Measurements from ENCODE around the gene LMF2.

LMF2 gene

GRCh38 chr22:50483556-50483955, 23.9 kb downstream of the LMF2 start:
- no peak for DNase-seq (ENCODE audit: low spot score)

- DNase-seq (ENCODE audit: low spot score), result no peak
Measured at GRCh38 chr22:50483106-50483505, 24.4 kb downstream of the LMF2 start.

- no peak for DNase-seq (ENCODE audit: low spot score)
Measured at GRCh38 chr22:50482107-50483074, 25.1 kb downstream of the LMF2 start.

GRCh38 chr22:50481440-50482106, 25.9 kb downstream of the LMF2 start, which contains the start of gene ADM2:
TSS of gene ADM2 (plus strand) at chr22:50481543. CDS start at chr22:50481848, 305 bp downstream.
- DNase-seq (ENCODE audit: low spot score), result no peak

- DNase-seq (ENCODE audit: low spot score), result no peak
Measured at GRCh38 chr22:50481045-50481439, 26.5 kb downstream of the LMF2 start.

GRCh38 chr22:50479721-50480120, 27.8 kb downstream of the LMF2 start:
- DNase-seq (ENCODE audit: low spot score), result no peak

GRCh38 chr22:50477923-50478322, 29.6 kb downstream of the LMF2 start:
- no peak for DNase-seq (ENCODE audit: low spot score)

- DNase-seq (ENCODE audit: low spot score), result no peak
Measured at GRCh38 chr22:50476868-50477267, 30.6 kb downstream of the LMF2 start.

GRCh38 chr22:50475652-50476002, 31.9 kb downstream of the LMF2 start:
- no peak for DNase-seq (ENCODE audit: low spot score)

- peak; percentile 84 for DNase-seq (ENCODE audit: low spot score)
Measured at GRCh38 chr22:50474710-50475651, 32.5 kb downstream of the LMF2 start, which contains the start of gene SBF1. TSS of gene SBF1 (minus strand) at chr22:50475035. CDS start at chr22:50474840, 195 bp downstream.

- DNase-seq (ENCODE audit: low spot score), result no peak
Measured at GRCh38 chr22:50473855-50474671, 33.4 kb downstream of the LMF2 start.

- no peak for DNase-seq (ENCODE audit: low spot score)
Measured at GRCh38 chr22:50473088-50473487, 34.4 kb downstream of the LMF2 start.

- DNase-seq (ENCODE audit: low spot score), result no peak
Measured at GRCh38 chr22:50471962-50472361, 35.5 kb downstream of the LMF2 start.

GRCh38 chr22:50471197-50471847, 36.2 kb downstream of the LMF2 start:
- no peak for DNase-seq (ENCODE audit: low spot score)

GRCh38 chr22:50470491-50470890, 37.0 kb downstream of the LMF2 start:
- DNase-seq (ENCODE audit: low spot score), result no peak

GRCh38 chr22:50469377-50470305, 37.9 kb downstream of the LMF2 start:
- no peak for DNase-seq (ENCODE audit: low spot score)

GRCh38 chr22:50468626-50469025, 38.9 kb downstream of the LMF2 start:
- DNase-seq (ENCODE audit: low spot score), result no peak

GRCh38 chr22:50467773-50468440, 39.6 kb downstream of the LMF2 start:
- DNase-seq (ENCODE audit: low spot score), result no peak

Data from SK-N-DZ (cell line).